ENCODE measurements around the gene CLEC16A.

CLEC16A gene

DNA sequence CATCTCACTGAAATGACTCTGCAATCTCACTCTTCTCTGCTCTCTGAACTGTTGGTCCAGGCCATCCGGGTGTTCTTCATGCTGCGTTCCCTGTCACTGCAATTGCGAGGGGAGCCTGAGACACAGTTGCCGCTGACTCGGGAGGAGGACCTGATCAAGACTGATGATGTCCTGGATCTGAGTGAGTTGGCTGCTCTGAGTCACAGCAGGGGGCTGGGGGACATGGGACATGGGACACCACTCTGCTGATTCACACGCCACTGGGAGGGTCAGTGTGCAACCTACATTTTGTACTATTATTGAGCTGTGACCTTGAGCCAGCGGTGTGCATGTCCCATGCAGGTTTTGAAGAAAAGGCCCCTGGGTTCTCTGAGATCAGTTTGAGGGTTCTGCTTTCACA lies 116.5 kb downstream of the CLEC16A start:
- Histone ChIP-seq H3K27ac (ENCODE audit: low read length) (no peak overlapping the region), H3K9me3 (ENCODE audit: control insufficient read depth, insufficient read depth, low read length) (no peaks in the 10 kb centered on the region), H3K36me3 (ENCODE audit: control insufficient read depth, insufficient read depth, low read length) (0 out of 2 replicates have a peak, but pooled peaks cover 2% of the 10 kb centered on the region), H3K27me3 (ENCODE audit: control insufficient read depth, insufficient read depth, low read length) (no peaks in the 10 kb centered on the region), H3K4me1 (ENCODE audit: control insufficient read depth, insufficient read depth, low read length) (no peaks in the 10 kb centered on the region), H3K4me3 (ENCODE audit: low read length) (no peak overlapping the region)
- DNase-seq (ENCODE audit: low read depth, low spot score) = no peak
- no CpG with 5 or more reads among the region's 7 CpGs for WGBS (ENCODE audit: insufficient coverage, insufficient read length)

DNA sequence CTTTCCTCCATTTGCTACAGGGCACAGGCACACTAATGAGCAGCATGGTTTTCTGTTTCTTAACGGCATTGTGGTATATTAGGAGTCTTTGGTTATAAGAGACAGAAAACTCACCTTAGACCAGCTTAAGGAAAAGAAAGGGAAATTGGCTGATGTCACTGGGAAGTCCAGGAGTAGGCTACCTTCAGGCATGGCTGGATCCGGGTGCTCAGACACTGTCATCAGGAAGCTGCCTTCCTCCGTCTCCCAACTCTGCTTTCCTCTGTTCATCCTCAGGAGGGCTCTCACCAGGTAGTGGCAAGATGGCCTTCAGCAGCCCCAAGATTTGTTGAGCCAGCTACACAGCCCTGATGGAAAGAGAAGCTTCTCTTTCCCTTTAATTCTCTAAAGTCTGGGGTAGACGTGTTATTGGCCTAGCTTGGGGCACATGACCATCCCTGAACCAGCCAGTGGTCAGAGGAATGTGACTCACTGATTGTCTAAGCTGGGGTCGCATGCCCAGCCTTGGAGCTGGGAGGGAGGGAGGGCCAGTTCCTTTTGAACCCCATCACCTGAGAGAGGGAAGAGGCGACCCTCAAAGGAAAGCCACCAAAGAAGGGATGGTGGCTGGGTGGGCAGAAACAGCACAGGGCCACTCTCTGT lies 117.4 kb downstream of the CLEC16A start:
- Histone ChIP-seq H3K27ac (ENCODE audit: low read length) (no peak overlapping the region), H3K27me3 (ENCODE audit: control insufficient read depth, insufficient read depth, low read length) (no peaks in the 10 kb centered on the region), H3K4me3 (ENCODE audit: low read length) (no peak overlapping the region), H3K4me1 (ENCODE audit: control insufficient read depth, insufficient read depth, low read length) (no peaks in the 10 kb centered on the region), H3K9me3 (ENCODE audit: control insufficient read depth, insufficient read depth, low read length) (no peaks in the 10 kb centered on the region), H3K36me3 (ENCODE audit: control insufficient read depth, insufficient read depth, low read length) (0 out of 2 replicates have a peak, but pooled peaks cover 2% of the 10 kb centered on the region)
- no peak for DNase-seq (ENCODE audit: low read depth, low spot score)
- no CpG with 5 or more reads among the region's 6 CpGs for WGBS (ENCODE audit: insufficient coverage, insufficient read length)

DNA sequence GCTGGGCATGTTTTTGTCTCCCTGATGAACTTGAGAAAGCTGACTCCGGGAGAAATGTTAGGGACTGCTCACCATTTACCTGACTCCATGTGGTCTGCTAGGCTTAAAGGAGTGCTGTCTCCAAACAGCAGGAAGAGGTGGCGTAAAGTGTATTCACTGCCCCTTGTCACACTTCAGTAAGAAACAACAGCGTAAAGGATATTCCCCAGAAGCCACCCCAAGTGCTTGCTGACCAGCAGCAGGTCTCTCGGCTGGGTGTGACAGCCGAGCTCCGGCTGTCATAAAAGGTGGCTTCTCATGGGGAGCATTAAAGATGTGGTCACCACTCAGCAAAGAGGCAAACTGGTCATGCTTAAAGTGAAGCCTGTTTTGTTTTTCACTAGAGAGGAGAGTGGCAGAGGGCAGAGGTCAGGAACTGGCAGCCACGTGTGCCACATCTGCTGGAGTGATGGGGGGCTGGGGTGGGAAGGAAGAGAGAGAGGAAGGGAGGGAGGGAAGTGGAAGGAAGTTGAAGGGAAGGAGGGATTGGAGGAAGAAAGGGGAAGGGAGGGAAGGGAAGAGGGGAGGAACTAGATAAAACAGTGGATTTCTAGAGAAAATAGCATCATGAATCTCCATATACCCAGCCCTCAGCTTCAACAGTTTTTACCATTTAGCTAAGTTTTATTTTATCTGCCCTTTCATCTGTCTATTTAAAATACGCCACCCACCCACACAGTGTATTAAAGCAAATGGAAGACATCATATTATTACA lies 119.3 kb downstream of the CLEC16A start:
- Histone ChIP-seq H3K27ac (ENCODE audit: low read length) (no peak overlapping the region), H3K4me1 (ENCODE audit: control insufficient read depth, insufficient read depth, low read length) (no peaks in the 10 kb centered on the region), H3K27me3 (ENCODE audit: control insufficient read depth, insufficient read depth, low read length) (no peaks in the 10 kb centered on the region), H3K36me3 (ENCODE audit: control insufficient read depth, insufficient read depth, low read length) (no peaks in the 10 kb centered on the region), H3K9me3 (ENCODE audit: control insufficient read depth, insufficient read depth, low read length) (no peaks in the 10 kb centered on the region), H3K4me3 (ENCODE audit: low read length) (no peak overlapping the region)
- no peak for DNase-seq (ENCODE audit: low read depth, low spot score)
- WGBS (ENCODE audit: insufficient coverage, insufficient read length) = no CpG with 5 or more reads among the region's 8 CpGs

DNA sequence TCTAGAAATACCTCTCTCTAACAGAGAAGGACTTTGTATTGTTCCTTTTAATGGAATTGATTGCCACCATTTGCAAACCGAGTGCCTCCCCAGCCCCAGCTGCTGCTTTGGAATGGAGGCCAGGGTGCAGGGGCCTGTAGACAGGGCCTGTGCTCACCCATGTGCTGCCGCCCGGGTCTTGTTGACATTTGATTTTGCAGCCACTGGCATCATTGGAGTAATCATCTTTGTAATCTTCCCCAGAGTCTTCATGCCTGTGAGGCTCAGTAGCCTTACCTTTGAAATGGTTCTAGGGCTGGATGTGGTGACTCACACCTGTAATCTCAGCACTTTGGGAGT lies 119.8 kb downstream of the CLEC16A start:
- DNase-seq (ENCODE audit: low read depth, low spot score) = no peak
- H3K27ac ChIP-seq (ENCODE audit: low read length) = no peak overlapping the region
- H3K27me3 ChIP-seq (ENCODE audit: control insufficient read depth, insufficient read depth, low read length) = no peaks in the 10 kb centered on the region
- no peaks in the 10 kb centered on the region for H3K9me3 ChIP-seq (ENCODE audit: control insufficient read depth, insufficient read depth, low read length)
- no CpG with 5 or more reads among the region's 3 CpGs for WGBS (ENCODE audit: insufficient coverage, insufficient read length)
- no peak overlapping the region for H3K4me3 ChIP-seq (ENCODE audit: low read length)
- no peaks in the 10 kb centered on the region for H3K36me3 ChIP-seq (ENCODE audit: control insufficient read depth, insufficient read depth, low read length)
- no peaks in the 10 kb centered on the region for H3K4me1 ChIP-seq (ENCODE audit: control insufficient read depth, insufficient read depth, low read length)

DNA sequence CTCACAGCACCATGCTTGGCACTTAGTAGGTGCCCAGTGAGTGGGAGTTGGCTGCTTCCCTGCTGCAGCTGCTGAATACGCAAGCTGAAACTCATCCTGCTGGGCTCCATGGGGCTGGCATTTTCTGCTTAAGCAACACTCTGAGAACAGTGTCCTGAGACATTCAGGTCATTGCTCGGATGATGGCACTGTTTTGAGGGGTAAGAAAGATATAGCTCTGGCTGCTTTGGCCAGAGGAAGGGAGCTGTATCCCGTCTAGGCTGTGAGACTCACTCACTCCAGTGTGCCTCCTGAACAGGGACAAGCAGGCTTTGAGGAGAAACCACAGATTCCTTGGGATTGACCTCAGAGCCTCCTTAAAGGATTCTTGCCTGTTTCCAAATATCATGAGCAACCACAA lies 120.5 kb downstream of the CLEC16A start:
- H3K27me3 ChIP-seq (ENCODE audit: control insufficient read depth, insufficient read depth, low read length) = no peaks in the 10 kb centered on the region
- H3K36me3 ChIP-seq (ENCODE audit: control insufficient read depth, insufficient read depth, low read length) = no peaks in the 10 kb centered on the region
- no peak overlapping the region for H3K27ac ChIP-seq (ENCODE audit: low read length)
- no peaks in the 10 kb centered on the region for H3K4me1 ChIP-seq (ENCODE audit: control insufficient read depth, insufficient read depth, low read length)
- no CpG with 5 or more reads among the region's 3 CpGs for WGBS (ENCODE audit: insufficient coverage, insufficient read length)
- no peak for DNase-seq (ENCODE audit: low read depth, low spot score)
- no peaks in the 10 kb centered on the region for H3K9me3 ChIP-seq (ENCODE audit: control insufficient read depth, insufficient read depth, low read length)
- H3K4me3 ChIP-seq (ENCODE audit: low read length) = no peak overlapping the region

DNA sequence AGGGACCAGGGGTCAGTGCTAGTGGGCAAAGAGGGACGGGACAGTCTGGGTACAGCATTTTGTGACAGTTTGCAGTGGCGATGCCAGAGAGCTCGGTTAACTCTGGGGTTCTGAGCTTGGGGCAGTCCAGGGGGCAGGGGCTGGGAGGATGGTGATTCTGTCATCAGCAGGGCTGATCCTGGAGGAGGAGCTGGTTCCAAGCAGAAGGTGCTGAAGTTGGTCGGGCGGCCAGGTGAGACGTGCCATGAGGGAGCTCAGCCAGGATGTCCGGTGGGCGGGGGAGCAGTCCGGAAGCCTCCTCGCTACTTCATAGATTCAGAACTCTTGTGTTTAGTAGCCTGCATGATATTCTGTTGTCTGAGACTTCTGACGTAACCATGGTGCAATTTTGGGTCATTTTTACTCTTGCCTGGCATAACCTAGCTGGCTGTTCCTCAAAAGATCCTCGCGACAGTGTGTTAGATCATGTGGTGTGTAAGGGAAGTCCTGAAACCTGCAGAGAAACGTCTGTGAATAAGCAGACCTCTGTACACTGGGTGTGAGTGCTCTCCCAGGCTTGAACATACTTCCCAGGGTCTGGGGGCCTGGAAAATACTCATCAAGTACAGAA lies 122.0 kb downstream of the CLEC16A start:
- H3K9me3 ChIP-seq (ENCODE audit: control insufficient read depth, insufficient read depth, low read length) = no peaks in the 10 kb centered on the region
- no peaks in the 10 kb centered on the region for H3K4me1 ChIP-seq (ENCODE audit: control insufficient read depth, insufficient read depth, low read length)
- no peaks in the 10 kb centered on the region for H3K27me3 ChIP-seq (ENCODE audit: control insufficient read depth, insufficient read depth, low read length)
- DNase-seq (ENCODE audit: low read depth, low spot score) = no peak
- H3K4me3 ChIP-seq (ENCODE audit: low read length) = no peak overlapping the region
- no peaks in the 10 kb centered on the region for H3K36me3 ChIP-seq (ENCODE audit: control insufficient read depth, insufficient read depth, low read length)
- no peak overlapping the region for H3K27ac ChIP-seq (ENCODE audit: low read length)
- WGBS (ENCODE audit: insufficient coverage, insufficient read length) = no CpG with 5 or more reads among the region's 14 CpGs

DNA sequence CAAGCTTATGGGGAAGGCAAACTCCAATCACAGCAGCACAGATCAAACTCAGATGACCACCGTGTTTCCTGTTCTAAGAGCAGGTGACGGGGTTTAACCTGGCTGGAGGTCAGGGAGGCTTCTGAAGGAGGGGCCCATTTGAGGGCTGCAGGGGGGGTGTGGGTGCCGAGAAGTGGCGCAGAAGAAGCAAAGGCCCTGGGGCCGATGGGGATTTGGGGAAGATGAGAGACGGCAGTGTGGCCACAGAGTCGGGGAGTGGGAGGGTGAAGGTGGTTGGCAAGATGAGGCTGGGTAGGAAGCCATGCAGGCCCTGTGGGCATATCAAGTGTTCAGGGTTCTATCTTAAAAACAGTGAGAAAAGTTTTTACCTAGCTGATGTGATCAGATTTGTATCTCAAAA lies 122.9 kb downstream of the CLEC16A start:
- no peak for DNase-seq (ENCODE audit: low read depth, low spot score)
- Histone ChIP-seq H3K4me3 (ENCODE audit: low read length) (no peak overlapping the region), H3K4me1 (ENCODE audit: control insufficient read depth, insufficient read depth, low read length) (no peaks in the 10 kb centered on the region), H3K27ac (ENCODE audit: low read length) (no peak overlapping the region), H3K36me3 (ENCODE audit: control insufficient read depth, insufficient read depth, low read length) (no peaks in the 10 kb centered on the region), H3K27me3 (ENCODE audit: control insufficient read depth, insufficient read depth, low read length) (no peaks in the 10 kb centered on the region), H3K9me3 (ENCODE audit: control insufficient read depth, insufficient read depth, low read length) (no peaks in the 10 kb centered on the region)
- WGBS (ENCODE audit: insufficient coverage, insufficient read length) = no CpG with 5 or more reads among the region's 7 CpGs

DNA sequence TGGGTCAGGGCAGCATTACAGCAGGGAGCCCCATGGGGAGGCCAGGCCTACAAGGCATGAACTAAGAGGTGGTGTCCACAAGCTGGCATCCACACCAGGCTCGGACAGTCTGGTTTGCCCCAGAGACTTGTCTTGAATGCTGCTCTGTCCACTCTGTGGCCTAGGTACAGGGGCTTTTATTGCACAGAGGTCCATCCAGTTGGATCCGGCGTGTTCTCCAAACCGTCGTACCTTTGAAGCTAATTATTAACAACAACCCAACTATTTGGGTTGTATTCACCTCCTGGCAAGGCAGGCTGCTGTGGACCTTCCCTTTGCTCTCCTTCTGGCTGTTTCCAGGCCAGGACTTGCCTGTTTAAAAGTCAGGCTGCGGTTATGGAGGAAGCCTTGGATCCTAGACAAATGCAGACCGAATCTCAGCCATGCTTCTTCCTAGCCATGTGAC lies 123.4 kb downstream of the CLEC16A start:
- Histone ChIP-seq H3K4me3 (ENCODE audit: low read length) (no peak overlapping the region), H3K27ac (ENCODE audit: low read length) (no peak overlapping the region), H3K27me3 (ENCODE audit: control insufficient read depth, insufficient read depth, low read length) (no peaks in the 10 kb centered on the region), H3K36me3 (ENCODE audit: control insufficient read depth, insufficient read depth, low read length) (no peaks in the 10 kb centered on the region), H3K9me3 (ENCODE audit: control insufficient read depth, insufficient read depth, low read length) (no peaks in the 10 kb centered on the region), H3K4me1 (ENCODE audit: control insufficient read depth, insufficient read depth, low read length) (no peaks in the 10 kb centered on the region)
- no CpG with 5 or more reads among the region's 7 CpGs for WGBS (ENCODE audit: insufficient coverage, insufficient read length)
- DNase-seq (ENCODE audit: low read depth, low spot score) = no peak

DNA sequence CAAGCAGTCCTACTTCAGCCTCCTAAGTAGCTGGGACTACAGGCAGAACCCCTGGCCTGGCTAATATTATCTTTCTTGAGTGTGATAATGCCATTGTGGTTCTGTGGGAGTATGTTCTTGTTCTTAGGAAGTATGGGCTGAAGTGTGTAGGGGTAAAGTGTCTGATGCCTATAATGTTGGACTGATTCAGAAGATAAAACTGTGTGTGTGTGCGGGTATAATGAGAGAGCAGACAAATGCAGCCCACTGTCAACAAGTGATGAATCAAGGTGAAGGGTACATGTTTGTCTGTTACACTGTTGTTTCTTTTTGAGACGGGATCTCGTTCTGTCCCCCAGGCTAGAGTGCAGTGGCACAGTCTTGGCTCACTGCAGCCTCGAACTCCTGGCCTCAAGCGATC lies 127.5 kb downstream of the CLEC16A start:
- no peak for DNase-seq (ENCODE audit: low read depth, low spot score)
- Histone ChIP-seq H3K9me3 (ENCODE audit: control insufficient read depth, insufficient read depth, low read length) (no peaks in the 10 kb centered on the region), H3K4me1 (ENCODE audit: control insufficient read depth, insufficient read depth, low read length) (no peaks in the 10 kb centered on the region), H3K4me3 (ENCODE audit: low read length) (no peak overlapping the region), H3K36me3 (ENCODE audit: control insufficient read depth, insufficient read depth, low read length) (no peaks in the 10 kb centered on the region), H3K27me3 (ENCODE audit: control insufficient read depth, insufficient read depth, low read length) (no peaks in the 10 kb centered on the region), H3K27ac (ENCODE audit: low read length) (no peak overlapping the region)
- WGBS (ENCODE audit: insufficient coverage, insufficient read length) = no CpG with 5 or more reads among the region's 5 CpGs

DNA sequence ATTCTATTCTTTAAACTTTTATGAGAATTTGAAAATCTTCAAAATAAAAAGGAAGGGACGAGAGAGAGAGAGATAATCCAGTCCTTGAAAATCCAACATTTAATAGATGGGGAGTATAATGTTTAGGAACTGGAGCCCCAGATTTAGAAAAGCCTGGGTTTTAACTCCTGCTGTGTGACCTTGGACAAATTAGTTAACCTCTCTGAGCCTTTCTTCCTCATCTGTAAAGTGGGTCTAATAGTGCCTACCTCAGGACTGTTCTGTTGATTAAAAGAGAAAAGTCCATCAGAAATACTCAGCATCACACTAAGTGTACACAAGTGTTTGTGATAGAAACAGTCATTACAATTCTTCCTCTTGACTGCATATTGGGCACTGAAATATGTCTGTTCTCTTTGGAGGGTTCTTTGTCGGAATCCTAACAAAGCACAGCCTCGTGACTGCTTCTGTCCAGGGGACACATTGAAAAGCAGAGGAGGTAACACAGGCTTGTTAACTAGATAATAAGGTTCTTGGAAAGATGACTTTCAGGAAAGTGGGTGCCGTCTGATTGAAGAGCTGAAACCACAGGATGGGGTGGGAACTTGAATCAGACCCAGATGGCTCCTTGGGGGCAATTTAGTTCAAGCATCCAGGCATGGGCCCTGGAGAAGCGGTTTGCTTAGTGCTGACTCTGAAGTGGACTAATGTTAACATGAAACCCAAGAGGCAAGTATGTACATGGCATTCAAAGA lies 128.2 kb downstream of the CLEC16A start:
- Histone ChIP-seq H3K4me1 (ENCODE audit: control insufficient read depth, insufficient read depth, low read length) (no peaks in the 10 kb centered on the region), H3K9me3 (ENCODE audit: control insufficient read depth, insufficient read depth, low read length) (no peaks in the 10 kb centered on the region), H3K27ac (ENCODE audit: low read length) (no peak overlapping the region), H3K36me3 (ENCODE audit: control insufficient read depth, insufficient read depth, low read length) (no peaks in the 10 kb centered on the region), H3K4me3 (ENCODE audit: low read length) (no peak overlapping the region), H3K27me3 (ENCODE audit: control insufficient read depth, insufficient read depth, low read length) (no peaks in the 10 kb centered on the region)
- no peak for DNase-seq (ENCODE audit: low read depth, low spot score)
- no CpG with 5 or more reads among the region's 5 CpGs for WGBS (ENCODE audit: insufficient coverage, insufficient read length)
